NCI-H1092 (cell line): ENCODE results near the gene TMEM270.
"Not testable (repeated sequence)": the region's sequence is repeated elsewhere in the genome, so short reads cannot be mapped to it uniquely, and the experiment has no call there.

Experiments used
- DNase-seq: peaks from one replicate; lab custom pipeline; 2025; lab: John Stamatoyannopoulos, UW

TMEM270 gene

DNA sequence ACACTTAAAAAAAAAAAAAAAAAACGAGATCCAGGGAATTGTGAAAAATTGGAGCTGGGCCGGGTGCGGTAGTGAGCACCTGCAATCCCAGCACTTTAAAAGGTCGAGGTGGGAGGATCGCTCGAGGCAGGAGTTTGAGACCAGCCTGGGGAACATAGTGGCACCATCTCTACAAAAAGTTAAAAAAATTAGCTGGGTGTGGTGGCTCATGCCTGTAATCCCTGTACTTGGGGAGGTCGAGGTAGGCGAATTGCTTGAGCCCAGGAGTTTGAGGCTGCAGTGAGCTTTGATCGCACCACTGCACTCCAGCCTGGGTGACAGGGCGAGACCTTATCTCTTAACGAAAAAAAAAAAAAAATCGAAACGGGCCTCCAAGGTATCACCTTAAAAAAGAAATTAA lies 28.2 kb upstream of the TMEM270 start:
- DNase-seq: no peak

DNA sequence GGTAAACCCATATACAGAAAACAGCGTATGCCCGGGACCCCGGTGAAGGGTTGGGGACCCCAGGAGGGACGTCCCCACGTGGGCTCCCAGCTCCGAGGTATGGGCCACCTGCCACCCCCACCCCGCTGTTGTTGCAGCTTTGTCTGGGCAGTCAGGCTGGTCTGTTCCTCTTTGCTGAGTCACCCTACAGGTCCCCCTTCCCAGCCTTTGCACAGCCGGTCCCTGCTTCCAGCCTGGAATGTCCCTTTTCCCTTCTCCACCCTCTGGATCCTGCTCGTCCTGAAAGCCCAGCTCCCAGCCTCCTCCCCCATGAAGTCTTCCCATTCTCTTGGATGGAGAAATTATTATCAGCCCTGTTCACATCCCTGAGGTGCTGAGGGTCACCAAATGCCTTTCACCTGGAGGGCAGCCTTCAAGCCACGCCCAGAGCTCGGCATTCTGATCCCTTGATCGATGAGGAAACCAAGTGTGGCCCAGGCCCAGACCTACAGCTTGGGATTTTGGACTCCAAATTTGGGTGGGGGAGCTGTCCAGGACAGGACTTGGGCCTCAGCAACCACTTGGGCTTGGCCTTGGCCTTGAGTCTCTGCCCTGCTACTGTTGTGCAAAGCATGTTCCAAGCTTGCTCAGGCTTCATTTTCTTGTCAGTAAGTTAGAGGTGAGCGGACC lies 27.6 kb upstream of the TMEM270 start:
- no peak for DNase-seq

- no peak for DNase-seq
These were observed 26.2 kb upstream of the TMEM270 start for GRCh38 chr7:73834626-73835191.

DNA sequence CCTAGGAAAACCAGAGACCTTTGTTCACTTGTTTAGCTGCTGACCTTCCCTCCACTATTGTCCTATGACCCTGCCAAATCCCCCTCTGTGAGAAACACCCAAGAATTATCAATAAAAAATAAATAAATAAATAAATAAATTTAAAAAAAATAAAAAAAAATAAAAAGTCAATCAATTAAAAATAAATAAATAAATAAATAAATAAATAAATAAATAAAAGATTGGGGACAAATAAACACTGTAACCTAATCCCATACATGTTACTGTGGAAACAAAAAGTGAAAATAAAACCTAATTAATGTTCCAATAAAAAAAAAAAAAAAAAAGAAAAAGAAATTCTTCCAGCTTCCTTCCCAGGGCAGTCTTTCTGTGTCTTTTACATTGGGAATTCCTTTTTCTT lies 23.8 kb upstream of the TMEM270 start:
- DNase-seq: not testable (repeated sequence)

DNA sequence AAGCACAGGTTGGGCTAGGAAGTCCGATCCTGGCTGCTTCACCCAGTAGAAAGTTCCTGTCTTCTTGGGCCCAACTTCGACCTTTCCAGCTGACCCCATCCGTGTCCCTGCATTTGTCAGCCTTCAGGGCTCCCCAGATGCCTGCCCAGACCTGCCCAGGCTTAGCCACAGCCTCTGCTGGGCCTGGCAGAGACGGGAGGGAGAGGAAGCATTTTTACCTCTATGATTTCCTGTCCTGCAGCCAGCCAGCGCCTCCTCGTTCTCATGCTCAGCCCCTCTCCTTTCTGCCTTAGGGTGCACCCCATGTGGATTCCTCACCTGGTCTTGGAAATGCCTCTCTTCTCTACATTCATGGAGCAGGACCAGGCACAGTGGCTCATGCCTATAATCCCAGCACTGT lies 22.3 kb upstream of the TMEM270 start:
- no peak for DNase-seq

- no peak for DNase-seq
These were observed 21.7 kb upstream of the TMEM270 start for GRCh38 chr7:73839290-73839689.

DNA sequence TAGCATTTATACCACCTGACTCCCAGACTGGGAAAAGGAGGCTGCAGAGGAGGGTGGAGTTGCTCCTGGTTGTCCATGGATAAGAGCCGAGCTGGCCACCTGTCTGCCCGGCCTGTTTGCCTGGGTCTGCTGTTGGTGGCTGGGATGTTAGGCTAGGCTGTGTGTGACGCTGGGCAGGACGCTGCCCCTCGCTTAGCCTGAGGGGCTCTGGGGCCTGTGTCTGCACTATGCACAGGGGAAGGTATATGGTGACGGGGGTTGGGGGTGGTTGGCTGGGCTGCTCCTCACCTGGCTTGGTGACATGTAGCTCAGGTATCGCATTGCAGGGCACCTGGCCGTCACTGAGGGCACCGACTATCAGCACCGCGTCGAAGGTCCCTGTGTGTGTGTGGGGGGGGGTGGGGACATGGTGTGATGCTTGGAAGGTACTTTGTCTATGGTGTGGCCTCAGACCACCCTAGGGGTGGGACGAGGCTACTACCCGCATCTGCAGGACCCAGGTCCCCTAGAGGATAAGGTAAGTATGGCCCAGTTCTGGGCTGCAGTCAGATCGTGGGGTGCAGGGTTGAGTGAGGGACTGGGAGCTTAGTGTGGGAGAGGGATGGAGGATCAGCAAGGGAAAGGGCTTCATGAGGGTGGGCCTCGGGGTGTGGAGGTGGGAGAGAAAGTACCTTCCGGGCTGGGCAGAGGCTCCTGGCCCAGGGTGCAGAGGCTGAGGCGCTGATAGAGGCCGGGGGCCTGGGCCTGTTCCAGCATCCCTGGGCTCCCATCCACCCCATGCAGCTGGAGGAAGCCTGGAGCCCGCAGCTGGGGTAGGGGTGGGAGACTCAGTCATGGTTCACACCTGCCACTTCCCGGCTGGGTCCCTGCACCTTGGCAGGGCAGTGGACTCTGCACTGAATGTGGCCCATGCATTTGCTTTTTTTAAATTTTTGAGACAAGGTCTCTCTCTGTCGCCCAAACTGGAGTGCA lies 20.9 kb upstream of the TMEM270 start:
- DNase-seq: no peak

GRCh38 chr7:73840715-73841379 lies 20.1 kb upstream of the TMEM270 start:
- no peak for DNase-seq

DNA sequence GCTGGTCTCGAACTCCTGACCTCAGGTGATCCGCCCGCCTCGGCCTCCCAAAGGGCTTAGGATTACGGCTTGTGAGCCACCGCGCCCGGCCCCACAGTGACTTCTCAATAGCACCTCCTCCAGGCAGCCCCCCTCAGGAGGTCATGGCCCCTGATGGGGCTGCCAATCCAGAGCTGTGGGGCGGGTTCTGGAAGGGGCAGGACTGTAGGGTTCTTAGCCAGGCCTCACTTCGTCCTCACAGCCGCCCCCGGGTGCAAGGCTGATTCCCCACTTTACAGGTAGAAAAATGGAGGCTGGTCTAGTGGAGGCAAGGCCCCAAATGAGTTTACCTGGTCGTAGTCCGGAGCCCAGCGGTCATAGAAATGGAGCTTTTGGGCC lies 19.3 kb upstream of the TMEM270 start:
- DNase-seq: no peak

GRCh38 chr7:73842067-73842976 lies 18.6 kb upstream of the TMEM270 start, which contains the start of gene METTL27:
METTL27 (minus strand) TSS chr7:73842516; CDS start chr7:73842140, 376 bp downstream.
- peak; percentile 94 for DNase-seq

- no peak for DNase-seq
These were observed 16.8 kb upstream of the TMEM270 start for GRCh38 chr7:73844131-73844547.

DNA sequence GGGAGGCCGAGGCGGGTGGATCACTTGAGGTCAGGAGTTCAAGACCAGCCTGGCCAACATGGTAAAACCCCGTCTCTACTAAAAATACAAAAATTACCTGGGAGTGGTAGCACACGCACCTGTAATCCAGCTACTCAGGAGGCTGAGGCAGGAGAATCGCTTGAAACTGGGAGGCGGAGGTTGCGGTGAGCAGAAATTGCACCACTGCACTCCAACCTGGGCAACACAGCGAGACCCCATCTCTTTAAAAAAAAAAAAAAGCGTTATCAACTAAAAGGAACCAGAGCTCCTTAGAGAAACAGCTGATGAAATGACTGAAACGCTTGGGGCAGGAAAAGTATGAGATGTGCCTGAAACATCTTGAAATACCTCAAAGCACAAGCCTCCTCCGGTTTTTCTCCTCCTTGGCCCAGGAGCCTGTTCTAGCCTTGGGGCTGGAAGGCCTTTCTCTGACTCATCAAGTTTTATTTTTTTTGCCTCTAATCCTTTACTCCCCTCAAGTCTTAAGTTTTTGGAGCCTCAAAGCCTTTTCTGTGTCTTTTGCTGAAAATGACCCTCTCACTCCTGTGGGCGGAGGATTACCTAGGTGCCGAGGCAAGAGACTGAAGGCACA lies 16.0 kb upstream of the TMEM270 start:
- DNase-seq: no peak

GRCh38 chr7:73845701-73846195 lies 15.2 kb upstream of the TMEM270 start:
- not testable (repeated sequence) for DNase-seq

- no peak for DNase-seq
These were observed 12.8 kb upstream of the TMEM270 start for GRCh38 chr7:73847941-73848723.

- DNase-seq: no peak
These were observed 10.2 kb upstream of the TMEM270 start for GRCh38 chr7:73850781-73851207.

GRCh38 chr7:73851410-73852338 lies 9.3 kb upstream of the TMEM270 start:
- no peak for DNase-seq

DNA sequence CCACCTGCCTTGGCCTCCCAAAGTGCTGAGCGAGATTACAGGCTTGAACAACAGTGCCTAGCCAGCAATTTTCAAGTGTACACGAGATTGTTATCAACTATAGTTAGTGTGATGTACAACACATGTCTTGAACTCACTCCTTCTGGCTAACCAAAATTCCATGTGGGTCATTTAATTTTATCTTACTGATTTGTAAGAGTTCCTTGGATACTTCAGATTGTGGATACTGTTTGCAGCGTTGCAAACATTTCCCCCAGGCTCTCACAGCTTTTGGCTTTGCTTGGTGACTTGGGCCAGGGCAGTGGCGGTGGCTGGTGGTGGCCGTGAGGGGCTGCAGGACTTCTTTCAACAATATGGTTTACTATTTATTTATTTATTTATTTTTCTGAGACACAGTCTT lies 8.5 kb upstream of the TMEM270 start:
- no peak for DNase-seq

DNA sequence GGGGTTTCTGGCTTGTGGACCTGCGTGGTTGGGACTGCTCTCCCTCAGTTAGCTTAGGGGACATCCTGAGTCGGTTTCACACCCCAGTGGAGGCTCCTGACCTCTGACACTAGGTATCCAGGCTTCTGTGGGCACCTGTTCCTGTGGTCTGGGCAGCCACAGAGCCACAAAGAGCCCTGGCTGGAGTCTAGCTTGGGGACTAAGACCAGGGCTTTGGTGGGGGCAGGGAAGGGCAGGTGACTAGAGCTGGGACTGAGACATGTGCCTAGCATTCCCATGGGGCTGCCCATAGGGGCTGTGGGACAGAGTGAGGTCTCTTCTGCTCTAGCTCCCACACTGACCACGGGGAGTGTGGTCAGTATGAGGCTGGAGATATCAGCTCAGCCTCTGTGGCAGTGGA lies 4.0 kb upstream of the TMEM270 start:
- no peak for DNase-seq

GRCh38 chr7:73858807-73859206 lies 2.2 kb upstream of the TMEM270 start:
- DNase-seq: no peak
